ENCODE measurements around the gene PHLPP1.

The PHLPP1 gene

DNA sequence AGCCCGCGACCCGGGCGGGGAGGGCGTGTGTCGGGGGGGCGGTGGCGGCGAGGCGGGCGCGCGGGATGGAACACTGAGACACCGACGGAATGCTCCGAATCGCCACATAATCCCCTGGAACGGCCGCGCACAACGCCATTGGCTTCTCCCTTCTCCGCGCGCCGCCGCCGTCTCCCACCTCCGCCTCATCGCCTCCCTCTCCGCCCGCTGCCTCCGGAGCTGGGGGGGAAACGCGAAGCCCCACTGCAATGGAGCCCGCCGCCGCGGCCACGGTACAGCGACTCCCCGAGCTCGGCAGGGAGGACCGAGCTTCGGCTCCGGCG is at the start of gene PHLPP1:
Gene PHLPP1, plus strand, starts transcription at position 106 of the 323 bp plus-strand sequence. Its CDS starts 143 bp downstream, at position 249.
- peak within 1 kb of the TSS; percentile 81 to 90 for H3K4me3 ChIP-seq (ENCODE audit: low read depth in 1 of 2, low read length in 1 of 2)
- TF ChIP-seq, protein P1, sequence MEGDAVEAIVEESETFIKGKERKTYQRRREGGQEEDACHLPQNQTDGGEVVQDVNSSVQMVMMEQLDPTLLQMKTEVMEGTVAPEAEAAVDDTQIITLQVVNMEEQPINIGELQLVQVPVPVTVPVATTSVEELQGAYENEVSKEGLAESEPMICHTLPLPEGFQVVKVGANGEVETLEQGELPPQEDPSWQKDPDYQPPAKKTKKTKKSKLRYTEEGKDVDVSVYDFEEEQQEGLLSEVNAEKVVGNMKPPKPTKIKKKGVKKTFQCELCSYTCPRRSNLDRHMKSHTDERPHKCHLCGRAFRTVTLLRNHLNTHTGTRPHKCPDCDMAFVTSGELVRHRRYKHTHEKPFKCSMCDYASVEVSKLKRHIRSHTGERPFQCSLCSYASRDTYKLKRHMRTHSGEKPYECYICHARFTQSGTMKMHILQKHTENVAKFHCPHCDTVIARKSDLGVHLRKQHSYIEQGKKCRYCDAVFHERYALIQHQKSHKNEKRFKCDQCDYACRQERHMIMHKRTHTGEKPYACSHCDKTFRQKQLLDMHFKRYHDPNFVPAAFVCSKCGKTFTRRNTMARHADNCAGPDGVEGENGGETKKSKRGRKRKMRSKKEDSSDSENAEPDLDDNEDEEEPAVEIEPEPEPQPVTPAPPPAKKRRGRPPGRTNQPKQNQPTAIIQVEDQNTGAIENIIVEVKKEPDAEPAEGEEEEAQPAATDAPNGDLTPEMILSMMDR (IDR thresholded peaks at IDR 0.05): no peak
- H3K4me1 ChIP-seq (ENCODE audit: control insufficient read depth in 1 of 2, insufficient read depth in 1 of 2, low read depth in 1 of 2, low read length in 1 of 2): peaks cover 22 to 25% of the 10 kb centered on the region in 2 experiments
- peak within 1 kb of the TSS; percentile 95 for H3K27ac ChIP-seq
- no peaks in the 10 kb centered on the region for H3K36me3 ChIP-seq
- H3K9me3 ChIP-seq: no peaks in the 10 kb centered on the region
- H3K27me3 ChIP-seq: no peaks in the 10 kb centered on the region

DNA sequence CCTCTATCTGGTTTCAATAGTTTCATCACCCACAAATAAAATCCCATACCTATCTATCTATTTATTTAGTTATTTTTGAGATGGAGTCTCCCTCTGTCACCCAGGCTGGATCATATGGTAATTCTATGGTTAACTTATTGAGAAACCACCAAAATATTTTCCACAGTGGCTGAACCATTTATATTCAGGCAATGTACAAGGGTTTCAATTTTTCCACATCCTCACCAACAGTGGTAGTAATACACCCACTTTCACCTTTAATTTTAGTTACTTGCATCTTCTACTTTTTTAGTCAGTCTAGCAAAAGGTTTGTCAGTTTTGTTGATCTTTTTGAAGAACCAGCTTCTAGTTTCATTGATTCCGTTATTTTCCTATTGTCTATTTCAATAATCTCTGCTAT is 46.1 kb upstream of the PHLPP1 start:
- Histone ChIP-seq H3K36me3 (no peaks in the 10 kb centered on the region), H3K27ac (no peak overlapping the region), H3K9me3 (no peaks in the 10 kb centered on the region), H3K4me1 (ENCODE audit: control insufficient read depth in 1 of 2, insufficient read depth in 1 of 2, low read depth in 1 of 2, low read length in 1 of 2) (no peaks in the 10 kb centered on the region), H3K27me3 (no peaks in the 10 kb centered on the region), H3K4me3 (ENCODE audit: low read depth in 1 of 2, low read length in 1 of 2) (no peak overlapping the region)
- TF ChIP-seq, protein P1 (IDR thresholded peaks at IDR 0.05): no peak

DNA sequence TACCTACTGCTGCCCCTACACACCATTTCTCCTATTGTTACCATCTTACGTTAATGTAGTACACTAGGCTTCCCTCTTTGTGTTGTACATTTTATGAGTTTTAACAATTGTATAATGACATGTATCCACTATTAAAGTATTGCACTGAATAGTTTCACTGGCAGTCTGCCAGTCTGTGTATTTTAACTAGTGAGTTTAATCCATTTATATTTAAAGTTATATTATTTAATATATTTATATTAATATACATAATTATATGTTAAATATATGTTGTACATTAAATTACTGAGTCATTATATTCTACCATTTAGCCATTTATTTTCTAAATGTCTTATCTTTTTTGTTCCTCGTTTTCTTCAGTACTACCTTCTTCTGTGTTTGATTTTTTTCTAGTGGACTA is 44.8 kb upstream of the PHLPP1 start:
- H3K27ac ChIP-seq: no peak overlapping the region
- H3K4me3 ChIP-seq (ENCODE audit: low read depth in 1 of 2, low read length in 1 of 2): no peak overlapping the region
- no peaks in the 10 kb centered on the region for H3K4me1 ChIP-seq (ENCODE audit: control insufficient read depth in 1 of 2, insufficient read depth in 1 of 2, low read depth in 1 of 2, low read length in 1 of 2)
- no peaks in the 10 kb centered on the region for H3K9me3 ChIP-seq
- TF ChIP-seq, protein P1 (IDR thresholded peaks at IDR 0.05): no peak
- H3K36me3 ChIP-seq: no peaks in the 10 kb centered on the region
- H3K27me3 ChIP-seq: no peaks in the 10 kb centered on the region

DNA sequence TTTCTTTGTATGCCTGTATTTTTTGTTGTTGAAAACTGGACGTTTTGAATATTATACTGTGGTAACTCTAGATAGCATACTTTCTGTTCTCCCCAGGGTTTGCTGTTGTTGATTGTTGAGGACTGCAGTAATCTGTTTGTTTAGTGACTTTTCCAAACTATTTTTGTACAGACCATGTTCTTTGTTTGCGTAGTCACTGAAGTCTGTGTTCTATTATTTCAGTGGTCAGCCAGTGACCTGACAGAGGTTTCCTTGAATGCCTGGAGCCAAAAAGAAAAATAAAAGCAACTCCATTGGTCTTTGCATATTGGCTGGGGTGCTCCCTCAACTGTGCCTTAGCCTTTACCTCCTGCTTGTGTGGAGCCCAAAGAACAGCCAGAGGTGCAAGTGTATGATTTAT is 42.7 kb upstream of the PHLPP1 start:
- Histone ChIP-seq H3K27ac (no peak overlapping the region), H3K27me3 (no peaks in the 10 kb centered on the region), H3K4me3 (ENCODE audit: low read depth in 1 of 2, low read length in 1 of 2) (no peak overlapping the region), H3K9me3 (no peaks in the 10 kb centered on the region), H3K36me3 (no peaks in the 10 kb centered on the region), H3K4me1 (ENCODE audit: control insufficient read depth in 1 of 2, insufficient read depth in 1 of 2, low read depth in 1 of 2, low read length in 1 of 2) (no peaks in the 10 kb centered on the region)
- TF ChIP-seq, protein P1 (IDR thresholded peaks at IDR 0.05): no peak

DNA sequence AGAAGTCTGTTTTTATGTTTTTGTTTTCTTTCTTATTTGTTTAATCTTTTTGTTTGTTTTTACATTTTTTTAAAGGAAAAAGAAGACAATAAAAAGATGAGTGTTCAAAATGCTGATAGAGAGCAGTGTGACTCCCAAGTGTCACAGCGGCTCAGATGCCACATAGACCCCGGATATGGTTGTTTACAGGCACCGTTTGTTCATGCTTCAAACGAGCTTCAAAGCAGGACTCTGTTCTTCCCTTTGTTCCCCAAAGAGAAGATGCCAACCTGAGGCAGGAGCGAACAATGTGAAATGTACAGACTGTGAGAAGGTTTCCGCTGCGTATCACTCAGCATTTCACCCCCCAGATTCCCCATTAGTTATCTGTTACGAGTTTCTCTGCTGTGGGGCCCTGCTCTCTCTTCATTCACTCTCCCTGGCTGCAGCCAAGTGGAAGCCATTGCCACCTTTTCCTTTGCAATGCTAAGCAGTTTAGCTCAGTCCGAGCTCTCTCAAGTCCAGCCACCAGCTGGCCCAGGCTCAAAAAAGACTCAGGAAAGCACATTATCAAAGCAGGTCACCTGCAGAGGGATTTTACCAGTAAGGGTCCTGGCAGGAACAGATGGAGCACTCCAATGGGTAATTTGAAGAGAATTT is 36.4 kb upstream of the PHLPP1 start:
- H3K4me1 ChIP-seq (ENCODE audit: control insufficient read depth in 1 of 2, insufficient read depth in 1 of 2, low read depth in 1 of 2, low read length in 1 of 2): no peaks in the 10 kb centered on the region
- TF ChIP-seq, protein P1 (IDR thresholded peaks at IDR 0.05): no peak
- no peak overlapping the region for H3K27ac ChIP-seq
- H3K9me3 ChIP-seq: no peaks in the 10 kb centered on the region
- no peaks in the 10 kb centered on the region for H3K27me3 ChIP-seq
- no peak overlapping the region for H3K4me3 ChIP-seq (ENCODE audit: low read depth in 1 of 2, low read length in 1 of 2)
- no peaks in the 10 kb centered on the region for H3K36me3 ChIP-seq

Measured in neutrophil (primary cell).